Sigmoid colon (tissue), 7 donors: ENCODE measurements around the gene TEX30. TPM values are rescaled to one million over a fixed set of nuclear protein-coding genes. Genes with fewer than 3 reads are reported as not detected.

Experiments used
- DNase-seq: peaks from one replicate; pipeline ENCODE4 v3.0.0-alpha.2; 2019
- H3K27ac ChIP-seq, 4 donors: fragments of 200-600 bp; sonication (generic); one replicate each; pipeline ENCODE4 v1.5.1; 2016 to 2019; ENCODE audit warnings: mild to moderate bottlenecking in 1 of 4
- H3K27me3 ChIP-seq, 3 donors: fragments of 200-600 bp; sonication (generic); one replicate each; pipeline ENCODE4 v1.5.1; 2019; ENCODE audit warnings: mild to moderate bottlenecking in 1 of 3
- H3K36me3 ChIP-seq, 4 donors: fragments of 200-600 bp; sonication (generic); one replicate each; pipeline ENCODE4 v1.5.1; 2016 to 2019
- H3K4me1 ChIP-seq, 4 donors: fragments of 200-600 bp; sonication (generic); one replicate each; pipeline ENCODE4 v1.5.1; 2017 to 2019
- H3K4me3 ChIP-seq, 4 donors: fragments of 200-600 bp; sonication (generic); one replicate each; pipeline ENCODE4 v1.5.1; 2017 to 2019; ENCODE audit warnings: mild to moderate bottlenecking in 2 of 4, moderate library complexity in 1 of 4
- H3K9me3 ChIP-seq, 4 donors: fragments of 200-600 bp in 3 of 4; sonication (generic) in 3 of 4; one replicate each; pipeline versions ENCODE4 v1.5.1 to v1.6.1; 2013 to 2019
- EP300 ChIP-seq, 4 donors: sonication (generic); formaldehyde crosslinking; IDR thresholded peaks; one replicate each; pipeline ENCODE4 v1.6.1; 2017; ENCODE audit warnings: antibody characterized with exemption in 4 of 4
- POLR2A ChIP-seq, 2 donors: fragments of 450-650 bp; IDR thresholded peaks; one replicate each; pipeline ENCODE4 v1.6.1; 2016; ENCODE audit warnings: antibody characterized with exemption in 2 of 2, mild to moderate bottlenecking in 2 of 2, moderate library complexity in 2 of 2
- POLR2AphosphoS5 ChIP-seq, 4 donors: sonication (generic); formaldehyde crosslinking; IDR thresholded peaks; one replicate each; pipeline ENCODE4 v1.6.1; 2017; ENCODE audit warnings: antibody characterized with exemption in 4 of 4
- whole genome bisulfite sequencing, 2 donors: extraction: QIAGEN DNeasy Blood & Tissue Kit; methylation state at CpG; one replicate each; pipeline ENCODE4 v1.1.7; 2013; 5-methylcytosine and 5-hydroxymethylcytosine counted together
- intact Hi-C: fragments of 100-400 bp; cut with DNase I; formaldehyde crosslinking; loops from one replicate; pipeline ENCODE4 v1.15.1; 2023
- polyA plus RNA-seq, 3 donors: library from polyadenylated mRNA; stranded (reverse); fragments of 200-250 nt; gene quantifications; one replicate each; pipeline ENCODE4 v1.2.3, GENCODE V29; 2013
- total RNA-seq, 4 donors: library from RNA; depleted of rRNA; stranded (reverse); fragments of >200 nt; gene quantifications; one replicate each; pipeline ENCODE4 v1.1.0, GENCODE V29; 2016
- TF ChIP-seq, protein P1 (sequence below), 4 experiments: fragments of 450-650 bp in 3 of 4; fragments of 200-600 bp in 1 of 4; IDR thresholded peaks; one replicate each; pipeline ENCODE4 v1.5.1; 2016 to 2019; ENCODE audit warnings: antibody characterized with exemption in 4 of 4, mild to moderate bottlenecking in 3 of 4, moderate library complexity in 2 of 4
- donor health status: healthy with polysubstance abuse.
- donor health status: Bipolar disorder and iron deficiency.
- donor health status: healthy.

Gene TEX30
- total RNA-seq (10 to 100 TPM in 2 of 4 donors, 1 to 10 TPM in 2; 8.9 to 17.3 (median 11.7) TPM), polyA plus RNA-seq (1 to 10 TPM; 6.6 to 7.2 (median 6.7) TPM)

DNA sequence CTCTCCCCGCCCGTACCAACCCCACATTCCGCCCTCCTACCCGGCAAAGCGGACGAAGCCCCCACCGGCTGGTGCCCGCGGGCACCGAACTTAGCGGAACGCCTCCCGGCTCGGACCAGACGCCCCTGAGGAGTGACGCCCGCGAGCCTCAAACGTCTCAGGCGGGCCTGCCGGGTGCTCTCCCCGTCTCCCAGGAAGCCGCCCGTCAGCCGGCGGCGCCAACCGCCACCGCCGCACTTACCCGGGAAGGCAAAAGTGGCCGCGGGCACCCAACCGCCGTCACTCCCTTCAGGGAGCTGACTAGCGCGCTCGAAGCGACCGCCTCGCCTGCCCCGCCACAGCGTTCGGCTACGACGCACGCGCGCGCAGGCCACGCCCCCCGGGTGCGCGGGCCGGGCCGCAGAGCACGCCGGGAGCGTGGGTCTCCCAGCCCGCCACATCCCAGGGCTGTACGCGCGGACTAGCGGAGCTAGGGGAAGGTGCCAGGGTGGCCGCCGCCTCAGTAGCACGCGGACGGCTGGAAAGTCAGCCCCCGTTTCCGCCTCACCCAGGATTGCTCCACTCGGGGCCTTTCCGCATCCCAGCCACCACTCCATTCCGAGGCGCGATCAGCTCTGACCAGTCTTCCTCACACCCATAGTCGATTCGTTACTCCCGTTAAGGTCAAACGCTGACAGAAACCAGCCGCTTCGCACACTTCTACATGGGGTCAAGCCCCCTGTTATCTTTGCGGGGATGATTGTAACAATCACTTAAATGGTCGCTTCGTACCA lies at the start of gene TEX30:
TEX30 (minus strand) TSS at position 346 of the 773 bp plus-strand sequence. CDS start 3,760 bp downstream, outside the sequence.
- peak within 1 kb of the TSS; percentile 66 to 91 (median 80) for H3K4me3 ChIP-seq
- H3K4me1 ChIP-seq, result peaks cover 0 to 18% (median 11%) of the 10 kb centered on the region in 4 donors
- peak within 1 kb of the TSS; percentile 82 to 90 (median 90) for H3K27ac ChIP-seq
- intact Hi-C loops, result loop anchor here (1.0 to 5.0 kb wide), 3 partner anchors 26 to 177 kb away; partner anchors contain the start of genes BIVM, ERCC5 and TPP2
- H3K27me3 ChIP-seq, result no peaks in the 10 kb centered on the region
- TF ChIP-seq POLR2AphosphoS5 (IDR thresholded peaks at IDR 0.05) (peak; percentile 76 to 90 (median 85)), EP300 (IDR thresholded peaks at IDR 0.05) (no peak), POLR2A (IDR thresholded peaks at IDR 0.05) (peak; percentile 44 to 46)
- TF ChIP-seq, protein P1, sequence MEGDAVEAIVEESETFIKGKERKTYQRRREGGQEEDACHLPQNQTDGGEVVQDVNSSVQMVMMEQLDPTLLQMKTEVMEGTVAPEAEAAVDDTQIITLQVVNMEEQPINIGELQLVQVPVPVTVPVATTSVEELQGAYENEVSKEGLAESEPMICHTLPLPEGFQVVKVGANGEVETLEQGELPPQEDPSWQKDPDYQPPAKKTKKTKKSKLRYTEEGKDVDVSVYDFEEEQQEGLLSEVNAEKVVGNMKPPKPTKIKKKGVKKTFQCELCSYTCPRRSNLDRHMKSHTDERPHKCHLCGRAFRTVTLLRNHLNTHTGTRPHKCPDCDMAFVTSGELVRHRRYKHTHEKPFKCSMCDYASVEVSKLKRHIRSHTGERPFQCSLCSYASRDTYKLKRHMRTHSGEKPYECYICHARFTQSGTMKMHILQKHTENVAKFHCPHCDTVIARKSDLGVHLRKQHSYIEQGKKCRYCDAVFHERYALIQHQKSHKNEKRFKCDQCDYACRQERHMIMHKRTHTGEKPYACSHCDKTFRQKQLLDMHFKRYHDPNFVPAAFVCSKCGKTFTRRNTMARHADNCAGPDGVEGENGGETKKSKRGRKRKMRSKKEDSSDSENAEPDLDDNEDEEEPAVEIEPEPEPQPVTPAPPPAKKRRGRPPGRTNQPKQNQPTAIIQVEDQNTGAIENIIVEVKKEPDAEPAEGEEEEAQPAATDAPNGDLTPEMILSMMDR (IDR thresholded peaks at IDR 0.05), result no peak
- 2 to 3% methylated on average over 85 of the region's 85 CpGs for WGBS, 2 donors
- no peaks in the 10 kb centered on the region for H3K9me3 ChIP-seq
- no peaks in the 10 kb centered on the region for H3K36me3 ChIP-seq
- DNase-seq, result peak; percentile 89

DNA sequence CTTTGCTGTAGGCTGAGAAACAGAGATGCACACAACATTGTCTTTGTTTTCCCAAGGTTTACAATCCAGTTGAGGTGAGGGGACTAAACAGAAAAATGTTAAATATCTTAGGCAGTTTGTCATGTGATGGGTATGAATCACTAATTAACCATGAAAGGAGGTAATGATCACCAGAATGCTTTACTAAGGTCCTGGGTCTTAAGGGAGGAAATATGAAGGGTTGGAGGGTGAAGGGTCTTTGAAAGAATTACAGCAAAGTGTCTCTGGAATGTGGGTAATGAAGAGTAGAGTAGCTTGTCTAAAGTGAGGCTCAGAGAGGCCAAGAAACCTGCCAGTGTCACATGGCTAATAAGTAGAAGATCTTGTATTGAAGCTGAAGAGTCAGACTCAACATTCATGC lies 44.3 kb upstream of the TEX30 start:
- no peak for DNase-seq
- Histone ChIP-seq H3K9me3 (no peaks in the 10 kb centered on the region), H3K4me3 (no peak overlapping the region), H3K36me3 (peaks cover 2 to 46% (median 11%) of the 10 kb centered on the region in 4 donors), H3K27me3 (no peaks in the 10 kb centered on the region), H3K4me1 (peaks cover 0 to 7% (median 3%) of the 10 kb centered on the region in 4 donors), H3K27ac (no peak overlapping the region)
- TF ChIP-seq, protein P1 (IDR thresholded peaks at IDR 0.05), result no peak
- TF ChIP-seq POLR2AphosphoS5 (IDR thresholded peaks at IDR 0.05) (no peak), EP300 (IDR thresholded peaks at IDR 0.05) (no peak)
- intact Hi-C loops, result no loop called here

DNA sequence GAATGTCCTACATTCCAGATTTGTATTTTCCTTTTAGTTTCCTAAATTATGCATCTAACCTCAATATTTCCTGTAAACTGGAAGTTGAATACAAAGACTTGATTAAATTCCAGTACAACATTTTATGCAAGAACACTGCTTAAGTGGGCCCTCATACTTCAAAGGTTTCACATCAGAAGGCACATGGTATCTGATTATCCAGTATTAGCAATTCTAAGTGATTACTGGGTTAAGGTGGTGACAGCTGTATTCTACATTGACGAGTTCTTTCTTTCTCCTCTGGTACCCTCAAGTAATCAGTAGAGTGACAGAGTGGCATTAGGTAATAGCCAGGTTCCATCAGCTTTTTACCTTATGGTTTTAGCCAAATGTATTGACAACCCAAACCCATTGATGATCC lies 43.7 kb upstream of the TEX30 start:
- Histone ChIP-seq H3K4me3 (no peak overlapping the region), H3K27me3 (no peaks in the 10 kb centered on the region), H3K27ac (no peak overlapping the region), H3K4me1 (peaks cover 0 to 12% (median 3%) of the 10 kb centered on the region in 4 donors), H3K9me3 (no peaks in the 10 kb centered on the region), H3K36me3 (peaks cover 0 to 39% (median 9%) of the 10 kb centered on the region in 4 donors)
- no peak for TF ChIP-seq EP300 (IDR thresholded peaks at IDR 0.05)
- TF ChIP-seq, protein P1 (IDR thresholded peaks at IDR 0.05), result no peak
- intact Hi-C loops, result no loop called here
- 94 to 98% methylated on average over 1 of the region's 1 CpG for WGBS, 2 donors
- DNase-seq, result no peak

- Histone ChIP-seq H3K9me3 (no peaks in the 10 kb centered on the region), H3K36me3 (peaks cover 0 to 34% (median 6%) of the 10 kb centered on the region in 4 donors), H3K27me3 (no peaks in the 10 kb centered on the region), H3K4me1 (peaks cover 0 to 12% (median 3%) of the 10 kb centered on the region in 4 donors), H3K27ac (no peak overlapping the region), H3K4me3 (no peak overlapping the region)
- DNase-seq, result no peak
- WGBS, 2 donors, result 92 to 93% methylated on average over 4 of the region's 4 CpGs
- intact Hi-C loops, result no loop called here
- TF ChIP-seq POLR2A (IDR thresholded peaks at IDR 0.05) (no peak), POLR2AphosphoS5 (IDR thresholded peaks at IDR 0.05) (no peak), EP300 (IDR thresholded peaks at IDR 0.05) (no peak)
- TF ChIP-seq, protein P1 (IDR thresholded peaks at IDR 0.05), result no peak
Measured at GRCh38 chr13:102816708-102817107, 43.1 kb upstream of the TEX30 start.
